DOHH2 (cell line): ENCODE results near the gene IL22RA1.

Experiments used
- H3F3A ChIP-seq: fragments of 200-600 bp; sonication (generic), shearing (Covaris generic); 2 replicates; pipeline ENCODE4 v1.6.0; 2016; ENCODE audit warnings: antibody characterized with exemption, mild to moderate bottlenecking; ENCODE audit not compliant: control insufficient read depth, insufficient read depth
- H3K27ac ChIP-seq: fragments of 200-600 bp; sonication (generic); 2 replicates; pipeline ENCODE4 v1.5.1; 2014; ENCODE audit warnings: low read depth, mild to moderate bottlenecking, low read length, moderate library complexity
- H3K27me3 ChIP-seq: fragments of 200-600 bp; sonication (generic); 2 replicates; pipeline ENCODE4 v1.6.1; 2014; ENCODE audit warnings: mild to moderate bottlenecking, low read length, mixed read lengths; ENCODE audit not compliant: control insufficient read depth
- H3K36me3 ChIP-seq: fragments of 200-600 bp; sonication (generic); 2 replicates; pipeline ENCODE4 v1.6.1; 2014; ENCODE audit warnings: mild to moderate bottlenecking, low read length, moderate library complexity, mixed read lengths; ENCODE audit not compliant: control insufficient read depth
- H3K4me1 ChIP-seq: fragments of 200-600 bp; sonication (generic); 2 replicates; pipeline ENCODE4 v1.6.1; 2014; ENCODE audit warnings: mild to moderate bottlenecking, low read length, mixed read lengths; ENCODE audit not compliant: control insufficient read depth
- H3K4me2 ChIP-seq: fragments of 200-600 bp; sonication (generic); 2 replicates; pipeline ENCODE4 v1.6.0; 2014; ENCODE audit warnings: mild to moderate bottlenecking, low read length, moderate library complexity
- H3K4me3 ChIP-seq: fragments of 200-600 bp; sonication (generic); 2 replicates; pipeline ENCODE4 v1.5.1; 2014; ENCODE audit warnings: mild to moderate bottlenecking, low read length, mixed read lengths
- H3K79me2 ChIP-seq: fragments of 200-600 bp; sonication (generic); 2 replicates; pipeline ENCODE4 v1.6.1; 2014; ENCODE audit warnings: mild to moderate bottlenecking, low read length, mixed read lengths; ENCODE audit not compliant: control insufficient read depth
- H3K9me2 ChIP-seq: fragments of 200-600 bp; sonication (generic); replicated peaks from 2 replicates; pipeline ENCODE4 v1.6.1; 2014; ENCODE audit warnings: mild to moderate bottlenecking, low read length, mixed read lengths; ENCODE audit not compliant: control insufficient read depth
- H3K9me3 ChIP-seq: fragments of 200-600 bp; sonication (generic); 2 replicates; pipeline ENCODE4 v1.6.1; 2014; ENCODE audit warnings: antibody characterized with exemption, low read length, mixed read lengths; ENCODE audit not compliant: control insufficient read depth, insufficient read depth
- H4K20me1 ChIP-seq: fragments of 200-600 bp; sonication (generic); 2 replicates; pipeline ENCODE4 v1.6.0; 2014; ENCODE audit warnings: low read depth, mild to moderate bottlenecking, antibody characterized with exemption, low read length, moderate library complexity; ENCODE audit not compliant: control insufficient read depth, insufficient read depth
- CTCF ChIP-seq: fragments of 200-600 bp; sonication (generic); IDR thresholded peaks from one replicate; pipeline ENCODE4 v1.5.1; 2014; ENCODE audit warnings: antibody characterized with exemption, mild to moderate bottlenecking, low read depth, low read length; ENCODE audit not compliant: poor library complexity, severe bottlenecking
- EZH2phosphoT487 ChIP-seq: fragments of 200-600 bp; sonication (generic); IDR thresholded peaks from 2 replicates; pipeline ENCODE4 v1.6.1; 2017; ENCODE audit warnings: borderline replicate concordance, mild to moderate bottlenecking, antibody characterized with exemption, low read length, moderate library complexity, mixed read lengths

The IL22RA1 gene

DNA sequence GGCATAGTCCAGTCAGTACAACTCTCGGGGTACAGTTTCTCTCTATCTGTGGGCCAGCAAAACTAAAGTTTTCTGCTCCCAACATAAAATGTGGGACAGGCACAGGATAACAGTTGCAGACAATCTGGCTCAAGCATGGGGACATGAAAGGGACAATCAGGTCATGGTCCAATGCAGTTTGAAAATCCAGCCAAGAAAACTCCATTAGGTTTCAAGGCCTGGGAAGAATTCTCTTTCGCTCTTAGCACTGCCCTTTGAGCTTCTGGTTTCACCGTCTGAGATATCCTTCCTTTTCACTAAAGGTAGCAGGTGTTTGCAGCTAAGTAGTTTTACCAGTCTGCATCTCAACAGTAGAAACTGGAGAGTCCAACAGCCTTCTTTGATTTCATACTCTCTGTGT is 21.1 kb upstream of the IL22RA1 start:
- H3K36me3 ChIP-seq, result peaks cover 88% of the 10 kb centered on the region

DNA sequence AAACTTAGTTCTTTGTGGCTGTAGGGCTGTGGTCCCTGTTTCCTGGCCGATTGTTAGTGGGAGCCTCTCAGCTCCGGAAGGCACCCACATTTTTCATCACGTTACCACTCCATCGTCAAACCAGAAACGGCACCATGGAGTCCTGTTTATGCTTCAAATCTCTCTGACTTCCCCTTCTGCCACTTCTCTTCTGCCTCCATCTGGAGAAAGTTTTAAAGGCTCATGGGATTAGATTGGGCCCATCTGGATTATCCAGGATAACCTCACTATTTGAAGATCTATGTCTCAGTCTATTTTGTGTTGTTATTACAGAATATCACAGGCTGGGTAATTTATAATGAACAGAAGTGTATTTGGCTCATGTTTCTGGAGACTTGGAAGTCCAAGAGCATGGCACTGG is 19.3 kb upstream of the IL22RA1 start:
- Histone ChIP-seq H3K4me3 (no peak overlapping the region), H3F3A (peaks cover 20% of the 10 kb centered on the region), H3K4me1 (peaks cover 3% of the 10 kb centered on the region; the same call in 1 of the 2 replicates), H3K27ac (0 out of 2 replicates have a peak overlapping the region, but pooled peaks have one; percentile 10), H3K79me2 (no peaks in the 10 kb centered on the region; the same call in 1 of the 2 replicates), H3K27me3 (no peaks in the 10 kb centered on the region), H3K9me3 (no peaks in the 10 kb centered on the region), H3K9me2 (no peaks in the 10 kb centered on the region), H3K36me3 (peaks cover 92% of the 10 kb centered on the region), H4K20me1 (no peaks in the 10 kb centered on the region), H3K4me2 (no peak overlapping the region)
- TF ChIP-seq EZH2phosphoT487, result no peak
- TF ChIP-seq CTCF, result no peak

More for the DNA sequence above, 21.1 kb upstream of the IL22RA1 start:
- H4K20me1 ChIP-seq, result no peaks in the 10 kb centered on the region
- H3K4me3 ChIP-seq, result no peak overlapping the region
- H3K9me2 ChIP-seq, result no peaks in the 10 kb centered on the region
- H3K79me2 ChIP-seq, result peaks cover 1% of the 10 kb centered on the region
- no peaks in the 10 kb centered on the region for H3K27me3 ChIP-seq
- H3K27ac ChIP-seq, result no peak overlapping the region
- H3K9me3 ChIP-seq, result no peaks in the 10 kb centered on the region
- peaks cover 3% of the 10 kb centered on the region; the same call in 1 of the 2 replicates for H3K4me1 ChIP-seq
- no peak for TF ChIP-seq CTCF
- no peak for TF ChIP-seq EZH2phosphoT487
- peaks cover 20% of the 10 kb centered on the region for H3F3A ChIP-seq
- no peak overlapping the region for H3K4me2 ChIP-seq

- H3K27ac ChIP-seq, result no peak overlapping the region
- peaks cover 20% of the 10 kb centered on the region for H3F3A ChIP-seq
- H3K9me2 ChIP-seq, result no peaks in the 10 kb centered on the region
- H3K4me2 ChIP-seq, result no peak overlapping the region
- no peaks in the 10 kb centered on the region for H4K20me1 ChIP-seq
- TF ChIP-seq EZH2phosphoT487 (no peak), CTCF (no peak)
- no peaks in the 10 kb centered on the region for H3K27me3 ChIP-seq
- peaks cover 92% of the 10 kb centered on the region for H3K36me3 ChIP-seq
- no peaks in the 10 kb centered on the region for H3K9me3 ChIP-seq
- no peak overlapping the region for H3K4me3 ChIP-seq
- peaks cover 4% of the 10 kb centered on the region; the same call in 1 of the 2 replicates for H3K79me2 ChIP-seq
- peaks cover 7% of the 10 kb centered on the region for H3K4me1 ChIP-seq
Measured at GRCh38 chr1:24161270-24161669, 18.3 kb upstream of the IL22RA1 start.
